ENCODE results near the gene MLLT3.

Gene MLLT3

DNA sequence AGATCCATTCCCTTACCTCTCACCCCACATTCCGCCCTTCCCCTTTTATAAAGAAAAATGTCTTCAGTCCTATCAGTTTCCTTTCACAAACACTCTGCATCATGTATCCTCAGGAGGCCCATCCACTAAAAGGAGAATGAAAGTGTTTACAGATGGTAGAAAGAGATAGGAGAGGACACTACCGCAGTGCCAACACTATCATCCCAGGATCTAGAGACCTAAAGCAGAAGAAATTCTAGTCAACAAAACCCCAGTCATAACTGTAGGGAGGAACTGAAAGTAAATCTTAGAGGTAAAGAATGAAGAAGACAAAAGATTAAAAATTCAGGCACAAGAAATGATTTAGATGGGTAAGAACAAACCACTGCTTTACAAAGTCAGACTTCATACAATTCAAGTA, 114.1 kb downstream of the MLLT3 start:
- DNase-seq = peak in 1 of 2 donors; percentile 15

DNA sequence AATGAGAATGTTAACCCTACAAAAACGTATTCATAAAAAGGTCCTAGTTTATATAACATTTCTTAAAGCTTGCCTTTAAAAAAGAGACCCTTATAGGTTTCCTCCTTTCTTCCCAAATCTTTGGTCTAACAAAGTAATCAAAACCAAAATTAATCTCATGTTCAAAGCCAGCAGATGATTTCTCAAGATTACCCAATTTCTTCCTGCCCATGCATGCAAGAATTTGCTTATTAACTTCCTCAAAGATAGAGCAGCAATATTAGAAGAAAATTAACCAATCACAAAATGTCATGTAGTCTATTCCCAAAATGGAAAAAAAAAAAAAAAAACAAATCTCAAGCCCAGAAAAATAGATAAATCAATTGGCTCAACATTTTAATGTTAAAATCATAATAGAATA, 114.9 kb downstream of the MLLT3 start:
- peak; percentile 63 to 84 for DNase-seq

GRCh38 chr9:20506099-20506900, 116.0 kb downstream of the MLLT3 start:
- DNase-seq = no peak

- DNase-seq = no peak
Measured at GRCh38 chr9:20505574-20505973, 116.7 kb downstream of the MLLT3 start.

GRCh38 chr9:20504930-20505329, 117.4 kb downstream of the MLLT3 start:
- DNase-seq = no peak

DNA sequence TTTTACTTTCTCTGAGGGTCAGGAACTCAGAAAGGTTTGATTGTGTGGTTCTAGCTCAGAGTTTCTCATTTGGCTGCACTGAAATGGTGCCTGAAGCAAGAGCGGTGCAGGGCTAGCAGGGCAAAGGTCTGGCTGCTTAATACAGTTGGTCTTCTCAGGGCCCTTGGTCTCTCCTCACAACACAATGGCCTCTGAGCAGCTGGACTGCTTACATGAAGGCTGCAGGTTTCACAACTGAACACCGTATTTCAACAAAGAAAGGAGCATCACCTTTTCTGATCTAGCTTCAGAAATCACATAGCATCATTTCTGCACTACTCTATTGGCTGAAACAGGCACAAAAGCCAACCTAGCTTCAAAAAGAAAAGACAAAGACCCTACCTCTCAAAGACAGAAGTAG, 122.2 kb downstream of the MLLT3 start:
- no peak for DNase-seq

GRCh38 chr9:20499013-20499412, 123.3 kb downstream of the MLLT3 start:
- DNase-seq = no peak

- DNase-seq = no peak
Measured at GRCh38 chr9:20496328-20496727, 126.0 kb downstream of the MLLT3 start.

- no peak for DNase-seq
Measured at GRCh38 chr9:20495098-20495497, 127.2 kb downstream of the MLLT3 start.

DNA sequence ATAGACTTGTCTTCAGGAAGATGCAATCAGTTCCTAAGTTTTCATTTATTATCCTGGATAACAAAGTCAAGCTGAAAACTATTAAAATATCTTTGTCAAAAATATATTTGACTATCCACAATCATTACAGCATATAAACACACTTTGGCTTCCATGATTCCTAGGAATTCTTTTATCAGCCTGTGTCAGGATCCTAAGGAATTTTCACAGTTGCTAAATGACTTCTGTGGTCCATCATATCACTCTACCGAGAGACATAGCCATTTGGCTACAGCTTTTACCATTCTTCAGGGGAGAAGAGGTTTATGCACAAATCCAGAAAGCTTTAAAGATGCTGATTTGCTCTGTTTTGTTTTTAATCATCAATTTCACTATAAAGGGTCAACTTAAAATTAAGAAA, 128.3 kb downstream of the MLLT3 start:
- DNase-seq = no peak

DNA sequence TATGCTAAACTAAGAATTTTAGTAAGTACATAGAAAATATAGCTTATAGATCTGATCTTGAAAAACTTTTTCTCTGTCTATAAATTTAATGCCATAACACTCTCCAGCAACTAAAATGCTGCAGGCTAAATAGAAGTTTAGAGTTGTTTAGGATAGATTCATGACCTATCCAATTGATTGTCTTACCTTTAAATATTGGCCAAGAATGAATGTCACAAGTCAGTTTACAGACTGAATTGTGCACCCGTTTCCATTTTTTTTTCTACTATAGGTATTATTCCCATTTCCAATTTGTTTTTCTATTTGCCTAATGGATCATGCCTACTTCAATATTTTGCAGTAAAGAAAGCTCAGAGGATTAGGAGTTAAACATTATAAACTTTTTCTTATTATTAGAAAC, 129.5 kb downstream of the MLLT3 start:
- DNase-seq = no peak

DNA sequence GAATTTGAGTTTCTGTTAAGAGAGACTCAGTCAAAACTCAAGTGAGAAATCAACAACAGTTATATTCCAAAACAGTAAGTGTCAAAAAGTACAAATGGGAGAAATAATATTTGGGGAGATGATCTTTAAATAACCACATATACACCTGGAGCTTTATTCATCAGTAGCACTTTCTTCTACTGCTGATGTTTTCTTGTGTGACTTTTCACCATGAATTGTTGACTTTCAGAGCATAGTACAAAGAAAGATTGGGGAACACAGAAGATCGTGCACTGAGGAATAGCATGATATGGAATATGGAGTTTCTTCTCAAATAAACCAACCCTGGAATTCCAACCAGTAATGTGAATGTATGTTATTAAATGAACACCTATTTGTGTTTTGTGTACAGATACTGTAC, 130.7 kb downstream of the MLLT3 start:
- DNase-seq = no peak

- no peak for DNase-seq
Measured at GRCh38 chr9:20490246-20490834, 132.0 kb downstream of the MLLT3 start.

DNA sequence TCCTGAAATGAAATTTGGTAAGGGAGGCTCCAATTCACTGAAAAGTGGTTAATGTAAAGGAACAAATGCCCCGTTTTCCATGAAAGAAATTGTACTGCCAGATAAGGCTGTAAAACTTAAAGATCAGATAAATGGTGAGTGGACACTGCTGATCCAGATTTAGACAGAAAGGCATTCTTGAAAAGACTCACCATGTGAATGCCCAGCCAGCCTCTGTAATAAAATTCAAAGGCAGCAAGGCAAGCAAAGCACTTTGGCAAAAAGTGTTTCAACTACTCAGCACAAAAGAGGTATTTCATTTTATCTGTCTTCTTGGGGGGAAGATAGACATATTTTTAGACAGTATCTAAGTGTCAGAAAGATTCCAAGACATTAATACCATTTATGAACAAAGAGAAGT, 133.6 kb downstream of the MLLT3 start:
- no peak for DNase-seq

GRCh38 chr9:20486552-20486951, 135.7 kb downstream of the MLLT3 start:
- DNase-seq = no peak

- DNase-seq = no peak
Measured at GRCh38 chr9:20481437-20481836, 140.9 kb downstream of the MLLT3 start.

DNA sequence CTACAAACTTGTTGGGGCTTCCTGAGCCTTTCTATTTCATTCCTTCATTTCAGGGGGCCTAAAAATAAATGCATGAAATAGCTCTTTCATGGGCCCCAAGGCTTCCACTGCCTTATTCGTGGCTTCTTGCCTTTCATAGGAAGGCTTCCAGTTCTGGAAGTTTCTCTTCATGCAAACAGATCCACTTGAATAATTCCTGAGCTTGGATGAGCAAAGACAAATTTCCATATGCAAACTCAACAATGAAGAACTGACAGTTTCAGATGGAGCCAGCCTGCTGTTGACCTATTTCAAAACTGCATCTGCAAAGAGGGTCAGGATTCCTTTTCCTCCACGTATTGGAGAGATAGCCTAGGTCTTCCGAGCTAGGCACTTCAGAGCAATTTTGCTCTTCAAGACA, 142.1 kb downstream of the MLLT3 start:
- no peak for DNase-seq

GRCh38 chr9:20479419-20480155, 142.7 kb downstream of the MLLT3 start:
- DNase-seq = peak; percentile 58 to 59

GRCh38 chr9:20478786-20479185, 143.5 kb downstream of the MLLT3 start:
- DNase-seq = no peak

- no peak for DNase-seq
Measured at GRCh38 chr9:20477940-20478620, 144.2 kb downstream of the MLLT3 start.

DNA sequence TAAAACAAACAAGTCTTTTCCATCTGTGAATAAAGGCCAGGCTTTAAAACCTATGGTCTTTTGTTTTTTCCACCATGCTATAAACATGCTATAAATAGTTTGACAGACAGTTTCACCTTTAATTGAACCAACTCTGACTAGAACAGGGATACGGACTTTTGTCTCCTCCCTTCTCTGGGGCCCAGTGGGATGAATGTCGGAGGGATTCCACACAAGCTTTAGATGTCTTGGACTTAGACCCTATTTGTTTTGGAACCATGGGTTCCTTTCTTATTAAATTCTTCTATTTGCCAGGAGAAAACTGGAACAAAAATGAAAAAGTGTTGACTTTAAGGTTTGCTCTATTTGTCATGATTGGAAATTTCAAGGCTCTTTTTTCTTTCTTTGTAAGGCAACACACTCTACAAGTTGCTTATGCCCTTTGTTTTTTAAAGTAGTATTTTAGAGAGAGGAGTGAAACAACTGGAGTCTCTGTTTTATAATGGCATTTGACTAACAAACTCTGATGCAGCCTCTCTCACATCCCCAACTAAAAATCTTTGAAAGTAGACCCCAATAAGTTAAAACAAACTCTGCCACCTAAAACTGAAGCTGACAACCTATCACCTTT, 145.3 kb downstream of the MLLT3 start:
- DNase-seq = no peak

GRCh38 chr9:20474496-20474895, 147.8 kb downstream of the MLLT3 start:
- no peak for DNase-seq

- DNase-seq = no peak
Measured at GRCh38 chr9:20473515-20474013, 148.7 kb downstream of the MLLT3 start.

Measured in inflammatory macrophage (primary cell).